Activated CD8-positive, alpha-beta memory T cell treated with anti-CD3 and anti-CD28 coated beads for 1 hour (primary cell): ENCODE results near the gene INPP5J.
"Not testable (repeated sequence)": the region's sequence is repeated elsewhere in the genome, so short reads cannot be mapped to it uniquely, and the experiment has no call there.

Experiments used
- DNase-seq, 2 donors: peaks; one replicate each; pipeline ENCODE4 v3.0.0-alpha.2; 2020; ENCODE audit warnings: low read depth in 1 of 2; ENCODE audit errors: extremely low read depth in 1 of 2

Gene INPP5J

GRCh38 chr22:31099841-31100761 lies 22.7 kb upstream of the INPP5J start:
- DNase-seq: no peak

- no peak for DNase-seq
These were observed 21.8 kb upstream of the INPP5J start for GRCh38 chr22:31100762-31101525.

- no peak for DNase-seq
These were observed 20.2 kb upstream of the INPP5J start for GRCh38 chr22:31102441-31103081.

- DNase-seq: no peak
These were observed 19.7 kb upstream of the INPP5J start for GRCh38 chr22:31103111-31103510.

DNA sequence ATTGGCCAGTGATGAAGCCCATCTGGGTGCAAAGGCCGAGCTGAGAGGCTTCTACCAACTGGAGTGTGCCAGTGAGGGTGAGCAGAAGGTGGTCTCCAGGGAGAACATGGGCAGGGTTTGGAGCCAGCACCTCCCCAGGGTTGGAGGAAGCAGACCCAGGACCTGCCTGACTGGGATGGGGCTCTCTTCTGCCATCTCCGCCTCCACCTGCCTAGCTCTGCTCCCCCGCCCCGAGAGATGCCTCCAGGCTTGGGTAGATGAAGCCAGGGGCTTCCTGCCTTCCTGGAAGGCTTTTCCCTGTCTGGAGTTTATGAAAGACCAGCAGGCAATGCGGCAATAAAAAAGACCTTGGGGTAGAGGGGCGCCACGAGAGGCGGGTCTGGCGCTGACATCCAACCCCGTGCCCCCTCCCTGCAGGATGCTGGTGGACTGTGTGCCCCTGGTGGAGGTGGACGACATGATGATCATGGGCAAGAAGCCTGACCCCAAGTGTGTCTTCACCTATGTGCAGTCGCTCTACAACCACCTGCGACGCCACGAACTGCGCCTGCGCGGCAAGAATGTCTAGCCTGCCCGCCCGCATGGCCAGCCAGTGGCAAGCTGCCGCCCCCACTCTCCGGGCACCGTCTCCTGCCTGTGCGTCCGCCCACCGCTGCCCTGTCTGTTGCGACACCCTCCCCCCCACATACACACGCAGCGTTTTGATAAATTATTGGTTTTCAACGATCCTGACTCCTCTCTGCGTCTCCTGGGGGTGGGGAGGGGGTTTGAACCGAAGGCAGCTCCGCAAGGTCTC lies 18.7 kb upstream of the INPP5J start:
- no peak for DNase-seq

DNA sequence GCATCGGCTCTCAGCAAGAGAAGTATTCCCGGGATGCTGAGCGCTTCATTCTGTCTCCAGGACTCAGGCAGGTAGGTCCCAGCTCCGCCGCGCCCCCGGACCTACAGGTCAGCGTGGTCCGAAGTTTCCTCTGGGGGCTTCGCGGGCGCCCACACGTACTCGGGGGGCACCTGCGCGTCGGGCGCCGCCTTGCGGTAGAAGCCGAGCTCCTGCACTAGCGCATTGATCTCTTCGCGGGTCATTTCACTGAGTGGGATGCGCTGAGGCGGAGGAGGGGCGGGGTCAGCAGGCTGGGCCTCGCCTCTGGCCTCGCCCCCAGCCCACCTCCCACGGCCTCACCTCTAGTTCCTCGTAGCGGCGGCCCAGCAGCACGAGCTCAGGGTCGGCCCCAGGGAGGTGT lies 17.9 kb upstream of the INPP5J start:
- DNase-seq: no peak

DNA sequence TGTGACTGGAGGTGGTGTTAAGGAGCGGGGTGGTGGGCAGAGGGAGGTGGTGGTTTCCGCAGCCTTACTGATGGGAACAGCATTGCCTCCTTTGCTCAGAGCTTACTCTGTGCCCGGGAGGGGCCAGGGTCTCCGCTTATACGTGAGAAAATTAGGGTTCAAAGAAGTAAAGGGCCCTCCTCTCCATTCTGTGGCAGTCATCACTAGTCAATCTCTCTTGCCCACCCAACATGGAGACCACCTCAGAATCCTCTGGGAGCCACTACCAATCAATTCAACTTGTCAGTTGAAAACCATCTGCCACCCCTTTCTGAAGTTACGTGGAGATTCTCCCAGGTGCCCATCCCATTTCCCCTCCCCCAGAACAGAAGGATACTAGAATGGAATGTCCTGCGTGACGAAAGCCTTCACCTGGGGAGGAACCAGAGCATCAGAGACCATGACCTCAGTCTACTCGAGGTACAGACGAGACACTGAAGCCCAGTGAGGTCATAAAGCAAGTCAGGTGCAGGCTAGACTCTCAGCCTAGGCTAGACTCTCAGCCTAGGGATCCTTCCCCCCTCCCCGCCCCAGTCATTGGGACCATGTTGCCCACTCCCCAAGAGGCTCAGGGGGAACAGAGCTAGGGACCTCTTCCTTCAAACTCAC lies 17.4 kb upstream of the INPP5J start:
- DNase-seq: no peak

- no peak for DNase-seq
These were observed 16.7 kb upstream of the INPP5J start for GRCh38 chr22:31106001-31106571.

DNA sequence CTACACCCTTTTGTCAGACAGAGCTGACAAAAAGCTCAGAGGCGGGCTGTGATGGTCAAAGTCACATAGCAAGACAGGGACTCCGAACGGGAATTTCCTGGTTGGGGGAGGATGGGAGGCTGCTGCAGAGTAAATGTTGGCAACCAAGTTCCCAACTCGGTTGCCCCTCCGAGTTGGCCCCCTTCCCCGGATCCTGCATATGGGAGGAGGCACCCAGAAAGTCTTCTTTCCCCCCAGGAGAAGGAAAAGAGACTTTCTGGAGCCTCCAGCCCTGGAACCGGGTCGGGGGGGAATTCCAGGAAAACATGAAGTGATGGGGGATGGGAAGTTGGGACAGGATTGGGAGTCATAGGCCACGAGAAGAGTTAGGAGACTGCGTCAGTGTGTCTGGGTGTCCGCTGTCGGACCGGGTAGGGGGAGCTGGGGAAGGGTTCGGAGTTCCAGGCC lies 16.0 kb upstream of the INPP5J start:
- no peak for DNase-seq

DNA sequence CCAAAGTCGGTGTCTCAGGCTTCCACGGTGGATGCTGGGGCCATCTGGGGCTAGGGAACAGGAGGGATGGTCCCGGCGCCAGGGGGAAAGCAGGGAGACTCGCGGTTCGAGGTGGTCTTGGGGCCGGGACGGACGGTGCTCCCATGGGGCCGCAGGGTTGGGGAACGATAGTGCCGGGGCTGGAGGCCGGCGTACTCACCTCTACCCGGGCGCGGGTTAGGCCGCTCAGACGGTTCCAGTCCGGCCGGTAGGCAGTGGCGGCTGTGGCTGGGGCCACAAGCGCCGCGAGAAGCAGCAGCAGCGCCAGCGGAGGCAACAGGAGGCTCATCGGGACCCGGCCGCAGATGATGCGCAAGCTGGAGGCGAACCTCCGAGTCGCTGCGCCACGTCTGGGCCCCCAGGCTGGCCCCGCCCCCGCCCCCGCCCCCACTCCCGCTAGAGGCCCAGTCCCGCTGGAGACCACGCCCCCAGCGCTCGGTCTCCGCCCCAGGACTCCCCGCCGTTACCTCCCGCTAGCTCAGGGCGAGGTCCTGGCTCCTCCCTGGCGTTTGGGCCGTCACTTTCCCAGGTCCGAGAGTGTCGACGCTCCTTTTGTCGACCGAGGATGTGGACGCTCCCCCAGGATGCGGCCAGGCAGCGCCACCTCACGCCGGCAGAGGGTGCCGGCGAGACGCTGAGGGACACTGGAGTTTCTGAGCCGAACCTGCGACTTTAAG lies 15.4 kb upstream of the INPP5J start, which contains the start of gene SELENOM:
Gene SELENOM (minus strand): TSS at position 391 of the 716 bp plus-strand sequence. CDS start 63 bp downstream, at position 328.
- DNase-seq: peak; percentile 73 to 74

DNA sequence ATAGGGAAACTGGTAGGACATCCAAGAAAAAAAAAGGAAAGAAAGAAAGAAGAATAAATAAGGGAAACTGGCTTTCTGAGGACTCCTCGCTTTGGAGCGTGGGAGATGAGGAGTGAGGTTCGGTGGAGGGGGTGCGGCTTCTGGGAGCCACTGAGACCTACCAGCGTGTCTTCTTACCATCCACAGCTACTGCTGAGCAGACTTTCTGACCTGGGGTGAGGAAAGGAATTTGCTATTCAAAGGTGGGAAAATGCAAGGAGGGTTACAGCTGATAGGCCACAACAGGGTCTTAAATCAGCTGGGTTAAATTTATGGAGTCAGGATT lies 14.9 kb upstream of the INPP5J start:
- DNase-seq: no peak

DNA sequence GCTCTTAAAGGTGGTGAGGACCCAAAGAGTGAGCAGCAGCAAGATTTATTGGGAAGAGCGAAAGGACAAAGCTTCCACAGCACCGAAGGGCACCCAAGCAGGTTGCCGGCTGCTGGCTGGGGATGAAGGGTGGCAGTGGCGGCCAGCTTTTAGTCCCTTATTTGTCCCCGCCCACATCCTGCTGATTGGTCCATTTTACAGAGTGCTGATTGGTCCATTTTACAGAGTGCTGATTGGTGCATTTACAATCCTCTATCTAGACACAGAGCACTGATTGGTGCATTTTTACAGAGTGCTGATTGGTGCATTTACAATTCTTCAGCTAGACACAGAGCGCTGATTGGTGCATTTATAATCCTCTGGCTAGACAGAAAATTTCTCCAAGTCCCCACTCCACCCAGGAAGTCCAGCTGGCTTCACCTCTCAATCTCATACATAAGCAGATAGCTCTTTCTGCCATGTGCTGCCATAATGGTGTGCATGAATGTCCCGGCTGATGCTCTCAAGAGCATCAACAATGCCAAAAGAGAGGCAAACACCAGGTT lies 10.1 kb upstream of the INPP5J start:
- not testable (repeated sequence) for DNase-seq

GRCh38 chr22:31118046-31118820 lies 4.5 kb upstream of the INPP5J start:
- no peak for DNase-seq

DNA sequence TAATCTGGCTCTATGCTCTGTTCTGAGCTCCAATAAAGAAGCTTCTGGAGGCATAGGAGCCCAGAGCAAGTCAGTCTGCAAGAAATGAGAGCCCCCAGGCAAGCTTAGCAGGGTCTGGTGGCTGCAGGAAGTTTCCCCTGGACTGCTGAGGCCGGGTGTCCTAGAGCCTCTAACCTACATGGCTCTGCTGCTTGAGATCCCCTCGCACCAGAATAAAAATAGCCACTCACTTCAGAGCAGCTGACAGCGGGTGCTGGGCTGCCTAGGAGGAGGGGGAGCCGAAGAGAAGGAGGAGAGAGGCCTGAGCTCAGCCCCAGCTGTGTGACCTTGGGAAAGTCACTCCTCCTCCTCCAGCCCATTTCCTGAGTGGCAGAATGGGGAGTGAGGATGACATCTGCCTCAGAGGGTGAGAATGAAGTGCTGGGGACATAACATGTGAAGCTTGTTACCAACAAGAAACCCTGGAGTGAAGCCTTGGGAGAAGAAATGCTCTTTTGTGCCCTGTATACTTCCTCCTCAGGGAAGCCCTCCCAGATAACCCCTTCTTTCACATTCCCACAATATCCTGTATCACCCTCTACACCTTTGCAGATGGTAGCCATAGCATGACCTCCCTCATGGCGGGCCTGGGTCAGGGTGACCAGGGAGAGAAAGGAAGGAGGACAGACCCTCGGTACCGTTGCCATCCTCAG lies 3.6 kb upstream of the INPP5J start:
- no peak for DNase-seq

DNA sequence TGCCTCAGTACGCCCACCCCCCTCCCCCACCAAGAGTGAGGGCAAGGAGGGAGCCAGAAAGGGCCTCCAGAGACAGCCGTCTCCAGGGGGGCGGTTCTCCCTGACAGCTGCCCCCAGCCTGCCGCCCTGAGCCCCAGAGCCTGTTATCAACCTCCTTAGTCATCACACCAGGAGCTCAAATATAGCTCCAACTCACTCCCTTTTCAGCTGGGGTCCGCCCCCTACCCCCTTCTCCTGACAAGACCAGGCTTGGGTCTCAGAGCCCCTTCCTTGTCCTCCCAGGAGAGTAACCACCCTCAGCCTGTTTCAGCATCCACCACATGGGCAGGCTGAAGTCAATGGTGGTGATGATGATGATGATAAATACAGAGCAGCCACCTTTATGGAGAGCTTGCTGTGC lies 2.5 kb upstream of the INPP5J start:
- DNase-seq: no peak

DNA sequence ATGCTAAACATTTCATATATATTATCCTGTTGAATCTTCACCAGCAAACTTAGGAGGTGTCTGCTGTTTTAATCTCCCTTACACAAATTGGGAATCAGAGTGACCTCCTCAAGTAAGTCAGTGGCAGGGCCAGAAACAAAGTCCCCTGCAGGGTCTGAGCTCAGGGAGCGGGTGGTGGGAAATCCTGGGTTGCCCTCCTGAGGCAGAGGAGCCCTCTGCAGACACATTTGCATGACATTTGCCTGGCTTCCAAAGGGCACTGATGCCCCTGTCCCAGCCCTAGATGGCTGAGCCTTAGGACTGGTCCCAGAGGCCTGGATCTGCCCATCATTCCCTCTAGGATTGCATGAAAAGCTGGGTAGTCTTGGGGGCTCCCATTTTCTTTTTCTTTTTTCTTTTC lies 2.1 kb upstream of the INPP5J start:
- no peak for DNase-seq

GRCh38 chr22:31121403-31121802 lies 1.4 kb upstream of the INPP5J start:
- DNase-seq: no peak

DNA sequence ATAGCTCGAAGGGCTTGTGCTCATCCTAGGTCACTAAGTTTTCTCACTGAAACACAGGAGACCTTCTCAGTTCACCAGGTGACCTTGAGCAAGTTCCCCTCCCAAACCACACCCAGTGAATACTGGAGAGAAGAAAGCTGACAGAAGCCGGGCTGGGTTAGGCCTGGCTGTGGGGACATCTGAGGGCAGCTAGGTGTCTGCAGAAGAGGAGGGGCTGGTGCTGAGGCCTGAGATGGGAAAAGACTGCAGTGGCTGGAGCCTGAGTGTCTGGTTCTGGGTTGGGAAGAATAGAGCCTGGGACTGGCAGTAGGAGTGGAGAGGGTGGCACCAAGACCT lies 602 bp upstream of the INPP5J start:
- DNase-seq: no peak
